Measurements from ENCODE around the gene RTP5.

DNA sequence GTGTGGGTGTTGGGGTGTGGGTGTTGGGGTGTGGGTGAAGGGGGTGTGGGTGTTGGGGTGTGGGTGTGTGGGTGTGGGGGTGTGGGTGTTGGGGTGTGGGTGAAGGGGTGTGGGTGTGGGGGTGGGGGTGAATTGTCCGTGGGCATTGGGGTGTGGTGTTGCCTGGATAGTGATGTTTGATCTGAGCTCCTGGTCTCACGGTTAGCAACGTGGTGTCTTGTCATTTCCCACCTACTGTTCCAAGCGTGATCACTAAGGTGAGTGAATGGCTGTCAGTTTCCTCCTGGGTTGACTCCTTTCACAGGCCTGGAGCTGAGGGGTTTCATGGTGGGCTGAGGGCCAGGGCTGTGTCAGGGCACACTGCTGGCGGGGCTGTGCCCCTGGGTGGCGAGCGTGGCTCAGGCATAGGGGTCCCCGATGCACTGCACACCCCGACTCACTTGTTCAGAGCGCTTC, 27.2 kb downstream of the RTP5 start:
- no peak for TF ChIP-seq POLR2A (IDR thresholded peaks at IDR 0.05)
- TF ChIP-seq, protein P1, sequence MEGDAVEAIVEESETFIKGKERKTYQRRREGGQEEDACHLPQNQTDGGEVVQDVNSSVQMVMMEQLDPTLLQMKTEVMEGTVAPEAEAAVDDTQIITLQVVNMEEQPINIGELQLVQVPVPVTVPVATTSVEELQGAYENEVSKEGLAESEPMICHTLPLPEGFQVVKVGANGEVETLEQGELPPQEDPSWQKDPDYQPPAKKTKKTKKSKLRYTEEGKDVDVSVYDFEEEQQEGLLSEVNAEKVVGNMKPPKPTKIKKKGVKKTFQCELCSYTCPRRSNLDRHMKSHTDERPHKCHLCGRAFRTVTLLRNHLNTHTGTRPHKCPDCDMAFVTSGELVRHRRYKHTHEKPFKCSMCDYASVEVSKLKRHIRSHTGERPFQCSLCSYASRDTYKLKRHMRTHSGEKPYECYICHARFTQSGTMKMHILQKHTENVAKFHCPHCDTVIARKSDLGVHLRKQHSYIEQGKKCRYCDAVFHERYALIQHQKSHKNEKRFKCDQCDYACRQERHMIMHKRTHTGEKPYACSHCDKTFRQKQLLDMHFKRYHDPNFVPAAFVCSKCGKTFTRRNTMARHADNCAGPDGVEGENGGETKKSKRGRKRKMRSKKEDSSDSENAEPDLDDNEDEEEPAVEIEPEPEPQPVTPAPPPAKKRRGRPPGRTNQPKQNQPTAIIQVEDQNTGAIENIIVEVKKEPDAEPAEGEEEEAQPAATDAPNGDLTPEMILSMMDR (IDR thresholded peaks at IDR 0.05), result no peak

All from heart left ventricle (tissue), 13 donors.